Measurements from ENCODE around the gene PRRG4. TPM values are rescaled to one million over a fixed set of nuclear protein-coding genes. Genes with fewer than 3 reads are reported as not detected.

The PRRG4 gene
- total and polyA plus RNA-seq, 2 experiments from 2014 or later = 1.6 to 1.9 TPM

GRCh38 chr11:32785262-32785661 is 44.5 kb upstream of the PRRG4 start:
- Histone ChIP-seq H4K20me1 (replicated peaks; ENCODE audit: insufficient read depth) (no peaks in the 10 kb centered on the region), H3K4me1 (ENCODE audit: insufficient read depth) (no peaks in the 10 kb centered on the region), H2AFZ (no peak overlapping the region), H3K27ac (ENCODE audit: low read depth) (no peak overlapping the region), H3K36me3 (ENCODE audit: insufficient read depth) (no peaks in the 10 kb centered on the region), H3K4me2 (no peak overlapping the region), H3K9me2 (ENCODE audit: insufficient read depth) (no peaks in the 10 kb centered on the region), H3K27me3 (ENCODE audit: insufficient read depth) (no peaks in the 10 kb centered on the region), H3F3A (replicated peaks; ENCODE audit: low read depth) (no peaks in the 10 kb centered on the region), H3K79me2 (replicated peaks; ENCODE audit: insufficient read depth) (no peaks in the 10 kb centered on the region), H3K4me3 (no peak overlapping the region)
- no peaks in the 10 kb centered on the region for H3K36me3 Mint-ChIP-seq (ENCODE audit: low read depth)
- H3K9me3 Mint-ChIP-seq = no peaks in the 10 kb centered on the region
- H3K27me3 Mint-ChIP-seq (ENCODE audit: insufficient read depth, low read depth, poor library complexity) = no peaks in the 10 kb centered on the region
- no peaks in the 10 kb centered on the region for H3K4me1 Mint-ChIP-seq
- H3K4me3 Mint-ChIP-seq = no peak overlapping the region
- no peak for ATAC-seq
- H3K27ac Mint-ChIP-seq = no peak overlapping the region
- TF ChIP-seq EZH2phosphoT487 (IDR thresholded peaks at IDR 0.05; ENCODE audit: unreplicated experiment) = no peak
- TF ChIP-seq STAT1 (IDR thresholded peaks at IDR 0.05; ENCODE audit: unreplicated experiment) = no peak
- TF ChIP-seq ZNF114 (CRISPR knock-in tag; IDR thresholded peaks at IDR 0.05) = no peak
- TF ChIP-seq POLR2AphosphoS5 (IDR thresholded peaks at IDR 0.05; ENCODE audit: low read depth) = no peak
- no peak for TF ChIP-seq NANOG (IDR thresholded peaks at IDR 0.05; ENCODE audit: borderline replicate concordance)
- TF ChIP-seq ZNF331 (CRISPR knock-in tag; IDR thresholded peaks at IDR 0.05; ENCODE audit: low read depth) = no peak
- no peak for TF ChIP-seq EZH2 (IDR thresholded peaks at IDR 0.05; ENCODE audit: low read depth, unreplicated experiment)
- TF ChIP-seq, protein P1, sequence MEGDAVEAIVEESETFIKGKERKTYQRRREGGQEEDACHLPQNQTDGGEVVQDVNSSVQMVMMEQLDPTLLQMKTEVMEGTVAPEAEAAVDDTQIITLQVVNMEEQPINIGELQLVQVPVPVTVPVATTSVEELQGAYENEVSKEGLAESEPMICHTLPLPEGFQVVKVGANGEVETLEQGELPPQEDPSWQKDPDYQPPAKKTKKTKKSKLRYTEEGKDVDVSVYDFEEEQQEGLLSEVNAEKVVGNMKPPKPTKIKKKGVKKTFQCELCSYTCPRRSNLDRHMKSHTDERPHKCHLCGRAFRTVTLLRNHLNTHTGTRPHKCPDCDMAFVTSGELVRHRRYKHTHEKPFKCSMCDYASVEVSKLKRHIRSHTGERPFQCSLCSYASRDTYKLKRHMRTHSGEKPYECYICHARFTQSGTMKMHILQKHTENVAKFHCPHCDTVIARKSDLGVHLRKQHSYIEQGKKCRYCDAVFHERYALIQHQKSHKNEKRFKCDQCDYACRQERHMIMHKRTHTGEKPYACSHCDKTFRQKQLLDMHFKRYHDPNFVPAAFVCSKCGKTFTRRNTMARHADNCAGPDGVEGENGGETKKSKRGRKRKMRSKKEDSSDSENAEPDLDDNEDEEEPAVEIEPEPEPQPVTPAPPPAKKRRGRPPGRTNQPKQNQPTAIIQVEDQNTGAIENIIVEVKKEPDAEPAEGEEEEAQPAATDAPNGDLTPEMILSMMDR (conservative IDR thresholded peaks at IDR 0.05; ENCODE audit: low read depth in 2 of 2) = no peak
- TF ChIP-seq REST (IDR thresholded peaks at IDR 0.05; ENCODE audit: unreplicated experiment) = no peak
- TF ChIP-seq, protein P2, sequence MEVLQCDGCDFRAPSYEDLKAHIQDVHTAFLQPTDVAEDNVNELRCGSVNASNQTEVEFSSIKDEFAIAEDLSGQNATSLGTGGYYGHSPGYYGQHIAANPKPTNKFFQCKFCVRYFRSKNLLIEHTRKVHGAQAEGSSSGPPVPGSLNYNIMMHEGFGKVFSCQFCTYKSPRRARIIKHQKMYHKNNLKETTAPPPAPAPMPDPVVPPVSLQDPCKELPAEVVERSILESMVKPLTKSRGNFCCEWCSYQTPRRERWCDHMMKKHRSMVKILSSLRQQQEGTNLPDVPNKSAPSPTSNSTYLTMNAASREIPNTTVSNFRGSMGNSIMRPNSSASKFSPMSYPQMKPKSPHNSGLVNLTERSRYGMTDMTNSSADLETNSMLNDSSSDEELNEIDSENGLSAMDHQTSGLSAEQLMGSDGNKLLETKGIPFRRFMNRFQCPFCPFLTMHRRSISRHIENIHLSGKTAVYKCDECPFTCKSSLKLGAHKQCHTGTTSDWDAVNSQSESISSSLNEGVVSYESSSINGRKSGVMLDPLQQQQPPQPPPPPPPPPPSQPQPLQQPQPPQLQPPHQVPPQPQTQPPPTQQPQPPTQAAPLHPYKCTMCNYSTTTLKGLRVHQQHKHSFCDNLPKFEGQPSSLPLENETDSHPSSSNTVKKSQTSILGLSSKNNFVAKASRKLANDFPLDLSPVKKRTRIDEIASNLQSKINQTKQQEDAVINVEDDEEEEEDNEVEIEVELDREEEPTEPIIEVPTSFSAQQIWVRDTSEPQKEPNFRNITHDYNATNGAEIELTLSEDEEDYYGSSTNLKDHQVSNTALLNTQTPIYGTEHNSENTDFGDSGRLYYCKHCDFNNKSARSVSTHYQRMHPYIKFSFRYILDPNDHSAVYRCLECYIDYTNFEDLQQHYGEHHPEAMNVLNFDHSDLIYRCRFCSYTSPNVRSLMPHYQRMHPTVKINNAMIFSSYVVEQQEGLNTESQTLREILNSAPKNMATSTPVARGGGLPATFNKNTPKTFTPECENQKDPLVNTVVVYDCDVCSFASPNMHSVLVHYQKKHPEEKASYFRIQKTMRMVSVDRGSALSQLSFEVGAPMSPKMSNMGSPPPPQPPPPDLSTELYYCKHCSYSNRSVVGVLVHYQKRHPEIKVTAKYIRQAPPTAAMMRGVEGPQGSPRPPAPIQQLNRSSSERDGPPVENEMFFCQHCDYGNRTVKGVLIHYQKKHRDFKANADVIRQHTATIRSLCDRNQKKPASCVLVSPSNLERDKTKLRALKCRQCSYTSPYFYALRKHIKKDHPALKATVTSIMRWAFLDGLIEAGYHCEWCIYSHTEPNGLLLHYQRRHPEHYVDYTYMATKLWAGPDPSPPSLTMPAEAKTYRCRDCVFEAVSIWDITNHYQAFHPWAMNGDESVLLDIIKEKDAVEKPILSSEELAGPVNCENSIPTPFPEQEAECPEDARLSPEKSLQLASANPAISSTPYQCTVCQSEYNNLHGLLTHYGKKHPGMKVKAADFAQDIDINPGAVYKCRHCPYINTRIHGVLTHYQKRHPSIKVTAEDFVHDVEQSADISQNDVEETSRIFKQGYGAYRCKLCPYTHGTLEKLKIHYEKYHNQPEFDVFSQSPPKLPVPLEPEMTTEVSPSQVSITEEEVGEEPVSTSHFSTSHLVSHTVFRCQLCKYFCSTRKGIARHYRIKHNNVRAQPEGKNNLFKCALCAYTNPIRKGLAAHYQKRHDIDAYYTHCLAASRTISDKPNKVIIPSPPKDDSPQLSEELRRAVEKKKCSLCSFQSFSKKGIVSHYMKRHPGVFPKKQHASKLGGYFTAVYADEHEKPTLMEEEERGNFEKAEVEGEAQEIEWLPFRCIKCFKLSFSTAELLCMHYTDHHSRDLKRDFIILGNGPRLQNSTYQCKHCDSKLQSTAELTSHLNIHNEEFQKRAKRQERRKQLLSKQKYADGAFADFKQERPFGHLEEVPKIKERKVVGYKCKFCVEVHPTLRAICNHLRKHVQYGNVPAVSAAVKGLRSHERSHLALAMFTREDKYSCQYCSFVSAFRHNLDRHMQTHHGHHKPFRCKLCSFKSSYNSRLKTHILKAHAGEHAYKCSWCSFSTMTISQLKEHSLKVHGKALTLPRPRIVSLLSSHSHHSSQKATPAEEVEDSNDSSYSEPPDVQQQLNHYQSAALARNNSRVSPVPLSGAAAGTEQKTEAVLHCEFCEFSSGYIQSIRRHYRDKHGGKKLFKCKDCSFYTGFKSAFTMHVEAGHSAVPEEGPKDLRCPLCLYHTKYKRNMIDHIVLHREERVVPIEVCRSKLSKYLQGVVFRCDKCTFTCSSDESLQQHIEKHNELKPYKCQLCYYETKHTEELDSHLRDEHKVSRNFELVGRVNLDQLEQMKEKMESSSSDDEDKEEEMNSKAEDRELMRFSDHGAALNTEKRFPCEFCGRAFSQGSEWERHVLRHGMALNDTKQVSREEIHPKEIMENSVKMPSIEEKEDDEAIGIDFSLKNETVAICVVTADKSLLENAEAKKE (CRISPR knock-in tag; IDR thresholded peaks at IDR 0.05) = no peak
- TF ChIP-seq JUNB (IDR thresholded peaks at IDR 0.05; ENCODE audit: unreplicated experiment) = no peak
- TF ChIP-seq, protein P3, sequence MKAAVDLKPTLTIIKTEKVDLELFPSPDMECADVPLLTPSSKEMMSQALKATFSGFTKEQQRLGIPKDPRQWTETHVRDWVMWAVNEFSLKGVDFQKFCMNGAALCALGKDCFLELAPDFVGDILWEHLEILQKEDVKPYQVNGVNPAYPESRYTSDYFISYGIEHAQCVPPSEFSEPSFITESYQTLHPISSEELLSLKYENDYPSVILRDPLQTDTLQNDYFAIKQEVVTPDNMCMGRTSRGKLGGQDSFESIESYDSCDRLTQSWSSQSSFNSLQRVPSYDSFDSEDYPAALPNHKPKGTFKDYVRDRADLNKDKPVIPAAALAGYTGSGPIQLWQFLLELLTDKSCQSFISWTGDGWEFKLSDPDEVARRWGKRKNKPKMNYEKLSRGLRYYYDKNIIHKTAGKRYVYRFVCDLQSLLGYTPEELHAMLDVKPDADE (IDR thresholded peaks at IDR 0.05) = no peak
- TF ChIP-seq CREB1 (CRISPR knock-in tag; IDR thresholded peaks at IDR 0.05; ENCODE audit: low read depth) = no peak
- no peak for DNase-seq (ENCODE audit: low spot score)
